GM19240 (cell line): ENCODE data around the gene KMT2D.

Experiments used
- DNase-seq: peaks from one replicate; pipeline ENCODE4 v3.0.0; 2011; ENCODE audit warnings: low spot score; ENCODE audit not compliant: insufficient read length

Gene KMT2D

GRCh38 chr12:49036029-49036428 lies 24.6 kb downstream of the KMT2D start:
- no peak for DNase-seq

GRCh38 chr12:49034286-49034622 lies 26.3 kb downstream of the KMT2D start:
- DNase-seq, result no peak

- no peak for DNase-seq
Observed at GRCh38 chr12:49033611-49034285, 26.8 kb downstream of the KMT2D start.

- DNase-seq, result no peak
Observed at GRCh38 chr12:49032679-49033447, 27.7 kb downstream of the KMT2D start.

- DNase-seq, result no peak
Observed at GRCh38 chr12:49032276-49032675, 28.3 kb downstream of the KMT2D start.

GRCh38 chr12:49031573-49032161 lies 28.9 kb downstream of the KMT2D start:
- no peak for DNase-seq

- no peak for DNase-seq
Observed at GRCh38 chr12:49030714-49031572, 29.7 kb downstream of the KMT2D start.

- DNase-seq, result no peak
Observed at GRCh38 chr12:49030119-49030518, 30.5 kb downstream of the KMT2D start.

GRCh38 chr12:49028666-49029275 lies 31.8 kb downstream of the KMT2D start:
- no peak for DNase-seq

DNA sequence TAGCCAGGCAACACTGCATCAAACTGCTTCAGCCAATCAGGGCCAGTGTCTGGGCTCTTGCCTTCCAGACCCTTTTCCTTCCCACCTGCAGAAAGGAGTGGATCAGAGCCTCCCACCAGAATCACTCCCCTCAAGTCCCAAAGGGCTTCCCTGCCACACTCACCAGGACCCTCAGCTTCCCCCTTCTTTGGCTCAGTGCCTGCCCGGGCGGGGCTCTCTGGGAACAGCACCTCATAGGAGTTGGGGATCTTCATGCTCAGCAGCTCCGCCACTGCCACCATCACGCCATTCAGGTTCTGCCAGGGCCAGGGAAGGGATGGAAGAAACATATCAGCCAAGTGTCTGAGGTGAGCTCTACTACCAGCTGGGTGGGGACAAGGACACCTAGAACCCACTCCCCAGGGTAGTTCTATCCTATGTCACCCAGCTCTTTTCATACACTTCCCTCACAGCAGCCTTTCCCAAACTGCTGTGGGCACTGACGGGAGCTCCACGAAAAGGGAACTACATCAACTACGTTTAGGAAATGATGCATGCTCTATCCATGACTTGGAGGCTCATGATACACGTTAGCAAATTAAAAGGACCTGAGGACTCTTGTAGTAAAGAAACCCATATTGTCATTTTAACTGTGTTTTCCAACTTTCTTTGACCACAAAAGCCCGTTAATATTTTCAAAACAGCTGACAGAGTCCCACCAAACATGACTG lies 32.6 kb downstream of the KMT2D start:
- DNase-seq, result no peak

DNA sequence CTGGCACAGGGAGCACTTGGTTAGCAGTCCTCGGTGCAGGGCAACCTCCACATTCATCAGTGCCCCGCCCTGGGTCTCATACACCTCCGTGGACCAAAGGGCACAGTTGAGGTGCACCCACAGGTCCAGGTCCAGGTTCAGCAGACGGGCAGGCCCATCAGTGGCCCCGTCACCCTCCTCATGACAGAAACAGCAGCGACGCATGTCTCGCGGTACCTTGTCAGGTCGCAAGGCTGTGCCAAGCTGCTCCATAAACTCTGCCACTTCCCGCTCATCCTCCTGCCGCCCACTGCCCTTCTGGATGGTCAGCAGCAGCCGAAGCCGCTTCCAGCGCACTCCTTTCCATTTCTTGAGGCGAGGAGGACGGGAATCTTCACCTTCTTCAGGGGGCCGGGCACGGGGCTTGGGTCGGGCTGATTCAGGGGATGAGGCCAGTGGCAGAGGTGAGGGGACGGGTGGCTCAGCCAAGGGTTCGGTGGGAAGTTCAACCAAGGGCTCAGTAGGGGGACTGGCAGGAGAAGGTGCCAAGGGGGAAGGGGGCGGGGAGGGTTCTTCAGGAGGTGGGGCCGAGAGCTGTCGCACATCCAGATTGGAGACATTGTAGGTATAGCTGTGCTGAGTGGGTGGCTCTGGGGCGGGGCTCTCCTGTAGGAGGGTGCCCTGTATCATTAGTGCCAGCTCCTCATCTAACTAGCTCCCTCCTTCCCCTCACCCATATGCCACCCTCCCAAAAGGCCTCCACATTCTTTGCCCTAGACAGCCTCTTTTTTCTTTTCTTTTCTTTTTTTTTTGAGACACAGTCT lies 33.7 kb downstream of the KMT2D start:
- no peak for DNase-seq

DNA sequence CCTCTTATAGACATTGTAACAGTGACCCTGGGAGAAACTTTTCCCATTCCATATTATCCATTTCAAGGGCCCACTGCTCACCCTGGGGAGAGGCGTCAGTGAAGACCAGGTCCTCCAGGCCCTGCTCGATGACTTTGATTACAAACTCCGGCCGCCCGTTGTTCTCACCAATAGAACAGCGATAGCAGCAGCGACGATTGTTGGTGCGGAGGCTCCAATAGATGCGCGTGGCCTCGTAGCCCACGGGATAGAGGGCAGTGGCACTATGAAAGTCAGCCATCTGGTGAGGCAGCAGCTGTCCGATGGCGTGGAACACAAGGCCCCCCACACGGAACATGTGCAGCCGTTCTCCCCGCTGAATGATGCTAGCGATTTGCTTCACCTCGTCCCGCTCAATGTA lies 34.5 kb downstream of the KMT2D start:
- no peak for DNase-seq

DNA sequence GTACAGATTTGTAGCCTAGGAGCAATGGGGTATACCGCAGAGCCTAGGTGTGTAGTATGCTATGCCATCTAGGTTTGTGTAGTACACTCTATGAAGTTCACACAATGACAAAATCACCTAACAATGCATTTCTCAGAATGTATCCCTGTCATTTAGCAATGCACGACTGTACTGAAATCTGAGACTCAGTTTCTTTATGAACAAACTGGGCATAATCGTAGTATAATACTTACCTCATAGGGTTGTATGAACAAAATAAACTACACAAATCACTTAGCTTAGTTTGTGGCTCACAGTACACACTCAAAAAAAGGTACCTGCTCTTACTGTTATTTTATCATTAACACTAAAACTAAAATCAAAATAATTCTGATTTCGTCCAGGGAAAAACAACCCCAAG lies 35.1 kb downstream of the KMT2D start:
- no peak for DNase-seq

DNA sequence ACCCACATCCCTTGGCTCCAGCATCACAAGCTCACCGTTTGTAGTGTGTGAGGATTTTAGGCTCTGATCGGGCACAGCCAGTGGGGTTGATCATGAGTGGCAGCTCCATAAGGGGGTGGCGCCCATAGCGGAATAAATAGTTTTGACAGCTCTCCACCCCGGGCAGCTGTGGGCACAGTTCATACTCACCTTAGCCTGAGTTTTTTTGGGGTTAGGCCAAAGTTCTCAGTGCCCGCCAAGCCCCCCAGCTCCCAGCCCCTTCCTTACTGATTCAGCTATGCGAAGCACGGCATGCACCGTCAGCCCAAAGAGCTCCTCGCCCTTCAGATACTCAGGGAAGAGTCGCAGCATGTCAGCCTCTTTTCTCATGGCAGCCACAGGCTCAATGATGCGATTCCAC lies 36.1 kb downstream of the KMT2D start:
- no peak for DNase-seq

- DNase-seq, result no peak
Observed at GRCh38 chr12:49023812-49024211, 36.8 kb downstream of the KMT2D start.

DNA sequence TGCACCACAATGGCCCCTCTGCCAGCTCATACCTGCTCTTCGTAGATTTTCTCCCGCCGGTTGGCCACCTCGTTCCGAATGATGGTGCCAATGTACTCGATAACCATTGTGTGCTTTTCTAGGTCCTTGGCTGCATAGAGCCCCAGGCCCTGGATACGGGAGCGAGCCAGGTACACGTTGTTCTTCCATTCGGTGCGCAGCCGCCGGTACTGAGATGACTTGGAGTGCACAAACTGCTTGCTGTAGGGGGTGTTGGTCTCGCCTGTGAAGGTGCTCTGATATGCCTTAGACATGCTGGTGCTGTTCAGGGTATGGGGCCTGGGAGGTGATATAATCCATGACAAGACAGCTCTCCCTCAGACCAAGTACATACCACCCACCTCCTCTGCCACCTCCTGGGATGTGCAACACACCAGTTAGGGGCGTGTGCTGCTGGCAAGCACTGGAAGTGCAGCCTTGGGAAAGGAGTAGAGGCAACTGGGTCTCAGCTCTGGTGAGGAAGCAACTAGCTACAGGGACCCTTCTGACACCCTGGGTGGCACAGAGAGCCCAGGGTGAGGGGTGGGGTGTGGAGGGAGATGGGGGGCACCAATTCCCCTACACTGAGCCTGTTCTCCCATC lies 37.9 kb downstream of the KMT2D start:
- no peak for DNase-seq

DNA sequence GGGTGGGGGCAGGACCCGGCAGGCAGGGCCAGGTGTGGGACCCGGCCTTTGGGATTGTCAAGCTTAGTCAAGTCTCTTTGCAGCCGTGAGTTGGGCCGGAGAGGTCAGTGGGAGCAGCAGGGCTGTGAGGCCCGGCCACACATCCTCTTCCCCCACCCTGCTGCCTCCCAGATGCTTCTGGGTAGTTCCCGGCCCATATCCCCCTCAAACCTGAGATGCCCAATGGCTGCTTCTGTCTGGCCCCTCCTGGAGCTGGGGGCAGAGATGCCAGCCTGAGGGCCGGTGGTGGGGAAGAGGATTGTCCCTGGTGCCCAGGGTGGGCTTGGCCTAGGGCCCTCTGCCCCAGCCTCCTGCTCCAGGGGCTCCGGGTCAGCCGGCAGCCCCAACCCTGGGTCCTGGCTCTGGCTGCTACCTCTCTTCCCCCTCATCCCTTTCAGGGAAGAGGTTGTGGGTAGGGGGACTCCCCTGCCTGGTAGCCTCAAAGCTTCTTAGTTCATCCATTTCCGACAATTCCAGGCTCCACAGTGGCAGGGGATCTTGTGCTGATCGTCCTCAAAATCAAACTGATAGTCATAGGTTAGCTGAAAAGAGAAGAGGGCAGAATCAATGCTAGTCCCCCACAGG lies 39.2 kb downstream of the KMT2D start:
- DNase-seq, result no peak

DNA sequence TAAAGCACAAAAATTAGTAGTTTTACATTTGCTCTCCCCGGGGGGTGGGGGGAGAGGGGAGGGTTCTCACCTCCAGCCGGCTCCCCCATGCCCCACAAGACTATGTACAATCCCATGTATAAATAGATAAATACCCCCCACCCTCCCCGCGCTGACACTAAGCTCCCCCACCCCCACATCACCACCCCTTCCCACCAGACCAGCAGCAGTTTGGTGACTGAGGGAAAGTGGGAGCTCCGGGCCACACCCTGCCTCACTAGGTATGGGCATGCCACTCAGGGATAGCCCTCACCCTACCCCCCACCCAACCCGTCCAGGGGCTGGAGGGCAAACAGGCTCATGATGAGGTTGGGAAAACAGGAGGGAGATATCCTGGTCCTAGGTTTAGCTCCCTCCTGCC lies 40.2 kb downstream of the KMT2D start:
- DNase-seq, result no peak
